ENCODE data around the gene SNX2. TPM values are rescaled to one million over a fixed set of nuclear protein-coding genes. Genes with fewer than 3 reads are reported as not detected.
"Not testable (repeated sequence)": the region's sequence is repeated elsewhere in the genome, so short reads cannot be mapped to it uniquely, and the experiment has no call there.

SNX2 gene
- total RNA-seq, 1 donor from 2014 or later: 72.7 TPM

DNA sequence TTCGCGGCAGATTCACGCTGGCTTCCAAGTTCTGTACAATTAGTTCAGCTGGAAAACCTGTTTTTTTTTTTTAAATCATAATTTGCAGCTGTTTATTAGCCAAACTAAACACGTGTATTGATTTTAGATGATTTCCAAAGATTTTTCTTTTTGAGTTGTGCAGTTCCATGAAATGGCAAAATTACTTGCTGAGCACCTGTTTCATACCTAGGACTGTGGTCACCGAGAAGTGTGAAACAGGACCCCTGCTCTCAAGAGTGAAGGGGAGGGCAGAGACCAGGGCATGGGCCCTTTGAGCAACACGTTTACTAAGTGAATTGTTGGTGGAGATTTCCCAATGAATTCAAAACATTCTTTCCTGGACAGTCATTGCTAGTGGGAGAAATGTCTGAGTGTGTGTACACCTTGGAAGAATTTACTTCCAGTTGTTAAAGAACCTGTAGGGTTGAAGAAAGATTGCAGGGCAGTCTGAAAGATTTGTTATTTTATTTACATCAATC is 71.2 kb downstream of the SNX2 start:
- H3K4me1 Mint-ChIP-seq: peaks cover 50% of the 10 kb centered on the region
- H3K27ac Mint-ChIP-seq (ENCODE audit: unreplicated experiment): peak overlapping the region; percentile 48
- H3K27me3 Mint-ChIP-seq (ENCODE audit: low read depth): peaks cover 6% of the 10 kb centered on the region
- no peak for DNase-seq (ENCODE audit: low read depth, low spot score)
- peak overlapping the region; percentile 89 for H3K4me3 Mint-ChIP-seq
- no peaks in the 10 kb centered on the region for H3K9me3 Mint-ChIP-seq
- TF ChIP-seq, protein P1, sequence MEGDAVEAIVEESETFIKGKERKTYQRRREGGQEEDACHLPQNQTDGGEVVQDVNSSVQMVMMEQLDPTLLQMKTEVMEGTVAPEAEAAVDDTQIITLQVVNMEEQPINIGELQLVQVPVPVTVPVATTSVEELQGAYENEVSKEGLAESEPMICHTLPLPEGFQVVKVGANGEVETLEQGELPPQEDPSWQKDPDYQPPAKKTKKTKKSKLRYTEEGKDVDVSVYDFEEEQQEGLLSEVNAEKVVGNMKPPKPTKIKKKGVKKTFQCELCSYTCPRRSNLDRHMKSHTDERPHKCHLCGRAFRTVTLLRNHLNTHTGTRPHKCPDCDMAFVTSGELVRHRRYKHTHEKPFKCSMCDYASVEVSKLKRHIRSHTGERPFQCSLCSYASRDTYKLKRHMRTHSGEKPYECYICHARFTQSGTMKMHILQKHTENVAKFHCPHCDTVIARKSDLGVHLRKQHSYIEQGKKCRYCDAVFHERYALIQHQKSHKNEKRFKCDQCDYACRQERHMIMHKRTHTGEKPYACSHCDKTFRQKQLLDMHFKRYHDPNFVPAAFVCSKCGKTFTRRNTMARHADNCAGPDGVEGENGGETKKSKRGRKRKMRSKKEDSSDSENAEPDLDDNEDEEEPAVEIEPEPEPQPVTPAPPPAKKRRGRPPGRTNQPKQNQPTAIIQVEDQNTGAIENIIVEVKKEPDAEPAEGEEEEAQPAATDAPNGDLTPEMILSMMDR (conservative IDR thresholded peaks at IDR 0.05): no peak
- H3K36me3 Mint-ChIP-seq (ENCODE audit: low read depth): peaks cover 3% of the 10 kb centered on the region

DNA sequence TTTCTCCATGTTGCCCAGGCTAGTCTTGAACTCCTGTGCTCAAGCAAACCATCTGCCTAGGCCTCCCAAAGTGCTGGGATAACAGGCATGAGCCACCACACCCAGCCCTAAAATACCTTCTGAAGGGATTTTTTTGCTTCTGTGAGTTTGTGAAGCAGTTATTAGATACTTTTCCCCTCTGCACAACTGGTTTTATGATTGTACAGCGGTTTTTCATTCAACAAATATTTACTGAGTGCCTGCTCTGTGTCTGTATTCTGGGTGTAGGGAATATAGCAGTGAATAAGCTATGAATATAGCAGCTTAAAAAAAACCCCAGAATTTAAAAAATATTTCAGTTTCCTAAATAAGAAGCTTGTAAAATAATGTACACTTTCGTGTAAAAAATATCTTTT is 72.8 kb downstream of the SNX2 start:
- no peaks in the 10 kb centered on the region for H3K9me3 Mint-ChIP-seq
- H3K27me3 Mint-ChIP-seq (ENCODE audit: low read depth): peaks cover 6% of the 10 kb centered on the region
- no peaks in the 10 kb centered on the region for H3K36me3 Mint-ChIP-seq (ENCODE audit: low read depth)
- DNase-seq (ENCODE audit: low read depth, low spot score): no peak
- TF ChIP-seq, protein P1 (conservative IDR thresholded peaks at IDR 0.05): no peak
- no peak overlapping the region for H3K27ac Mint-ChIP-seq (ENCODE audit: unreplicated experiment)
- peak overlapping the region; percentile 89 for H3K4me3 Mint-ChIP-seq
- peaks cover 52% of the 10 kb centered on the region for H3K4me1 Mint-ChIP-seq

DNA sequence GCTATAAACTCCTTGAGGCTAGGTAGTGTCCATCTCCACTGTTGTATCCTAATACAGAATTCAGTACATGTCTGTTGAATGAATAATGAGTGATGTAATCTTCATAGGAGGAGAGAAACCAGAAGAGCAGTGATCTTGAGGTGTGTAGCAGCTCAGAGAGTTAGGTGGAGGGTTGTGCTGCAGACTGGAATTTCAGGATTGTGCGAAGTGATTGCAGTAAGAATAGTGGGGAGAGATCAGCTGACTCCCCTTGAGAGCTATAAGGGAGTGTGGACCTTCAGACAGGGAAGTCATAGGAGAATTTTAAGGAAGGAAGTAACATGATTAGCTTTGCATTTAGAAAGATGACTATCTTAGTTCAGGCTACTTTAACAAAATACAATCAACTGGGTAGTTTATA is 74.9 kb downstream of the SNX2 start:
- H3K4me3 Mint-ChIP-seq: no peak overlapping the region
- H3K36me3 Mint-ChIP-seq (ENCODE audit: low read depth): no peaks in the 10 kb centered on the region
- H3K27ac Mint-ChIP-seq (ENCODE audit: unreplicated experiment): peak overlapping the region; percentile 1
- TF ChIP-seq, protein P1 (conservative IDR thresholded peaks at IDR 0.05): no peak
- H3K27me3 Mint-ChIP-seq (ENCODE audit: low read depth): peaks cover 1% of the 10 kb centered on the region
- H3K4me1 Mint-ChIP-seq: peaks cover 45% of the 10 kb centered on the region
- no peak for DNase-seq (ENCODE audit: low read depth, low spot score)
- H3K9me3 Mint-ChIP-seq: no peaks in the 10 kb centered on the region

DNA sequence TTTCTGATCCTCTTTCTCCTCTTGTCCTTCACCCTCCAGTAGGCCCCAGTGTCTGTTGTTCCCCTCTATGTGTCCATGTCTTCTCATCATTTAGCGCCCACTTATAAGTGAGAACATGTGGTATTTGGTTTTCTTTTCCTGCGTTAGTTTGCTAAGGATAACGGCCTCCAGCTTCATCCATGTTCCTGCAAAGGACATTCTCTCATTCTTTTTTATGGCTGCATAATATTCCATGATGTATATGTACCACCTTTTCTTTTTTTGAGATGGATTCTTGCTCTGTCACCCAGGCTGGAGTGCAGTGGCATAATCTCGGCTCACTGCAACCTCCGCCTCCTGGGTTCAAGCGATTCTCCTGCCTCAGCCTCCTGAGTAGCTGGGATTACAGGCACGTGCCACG is 82.7 kb downstream of the SNX2 start:
- peaks cover 11% of the 10 kb centered on the region for H3K36me3 Mint-ChIP-seq (ENCODE audit: low read depth)
- not testable (repeated sequence) for H3K4me1 Mint-ChIP-seq; H3K9me3 Mint-ChIP-seq; H3K27ac Mint-ChIP-seq (ENCODE audit: unreplicated experiment); H3K4me3 Mint-ChIP-seq; H3K27me3 Mint-ChIP-seq (ENCODE audit: low read depth); DNase-seq (ENCODE audit: low read depth, low spot score)

DNA sequence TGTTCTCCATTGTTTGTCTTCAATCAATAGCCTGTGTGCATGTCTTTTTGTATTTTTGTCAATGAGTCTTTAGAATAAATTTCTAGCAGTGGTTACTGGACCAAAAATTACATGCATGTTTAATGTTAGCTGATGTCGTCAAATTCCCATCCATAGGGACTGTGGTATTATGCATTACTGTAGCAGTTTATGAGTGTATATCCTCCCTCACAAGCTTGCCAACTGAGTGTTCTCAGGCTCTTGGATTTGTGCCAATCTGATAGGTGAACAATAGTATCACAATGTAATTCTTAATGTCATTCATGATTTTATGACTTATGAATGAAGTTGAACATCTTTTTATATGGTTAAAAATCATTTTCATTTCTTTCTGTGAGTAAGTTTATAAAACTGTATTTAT is 83.6 kb downstream of the SNX2 start:
- TF ChIP-seq, protein P1 (conservative IDR thresholded peaks at IDR 0.05): no peak
- Mint-ChIP-seq H3K9me3 (peaks cover 5% of the 10 kb centered on the region), H3K27me3 (ENCODE audit: low read depth) (no peaks in the 10 kb centered on the region)

DNA sequence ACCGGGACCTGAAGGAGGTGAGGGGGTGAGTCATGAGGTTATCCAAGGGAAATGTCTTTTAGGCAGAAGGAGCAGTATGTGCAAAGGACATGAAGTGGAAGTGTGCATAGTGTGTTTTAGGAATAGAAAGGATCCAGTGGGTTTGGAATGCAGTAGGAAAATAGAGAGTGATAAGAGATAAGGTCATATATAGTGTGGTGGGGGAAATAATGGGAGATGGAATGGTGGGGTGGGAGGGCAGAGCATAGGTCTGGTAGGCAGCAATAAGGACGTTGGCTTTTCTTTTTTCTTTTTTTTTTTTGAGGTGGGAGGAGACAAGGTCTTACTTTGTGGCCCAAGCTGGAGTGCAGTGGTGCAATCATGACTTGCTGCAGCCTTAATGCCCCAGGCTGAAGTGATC is 88.4 kb downstream of the SNX2 start:
- H3K27me3 Mint-ChIP-seq (ENCODE audit: low read depth): no peaks in the 10 kb centered on the region
- peak overlapping the region; percentile 52 for H3K27ac Mint-ChIP-seq (ENCODE audit: unreplicated experiment)
- peaks cover 3% of the 10 kb centered on the region for H3K9me3 Mint-ChIP-seq

More for the DNA sequence above, 83.6 kb downstream of the SNX2 start:
- H3K4me1 Mint-ChIP-seq: peaks cover 7% of the 10 kb centered on the region
- H3K4me3 Mint-ChIP-seq: no peak overlapping the region
- peaks cover 14% of the 10 kb centered on the region for H3K36me3 Mint-ChIP-seq (ENCODE audit: low read depth)
- no peak for DNase-seq (ENCODE audit: low read depth, low spot score)
- no peak overlapping the region for H3K27ac Mint-ChIP-seq (ENCODE audit: unreplicated experiment)

More for the DNA sequence above, 88.4 kb downstream of the SNX2 start:
- no peak overlapping the region for H3K4me3 Mint-ChIP-seq
- DNase-seq (ENCODE audit: low read depth, low spot score): no peak
- H3K36me3 Mint-ChIP-seq (ENCODE audit: low read depth): peaks cover 11% of the 10 kb centered on the region
- peaks cover 7% of the 10 kb centered on the region for H3K4me1 Mint-ChIP-seq
- TF ChIP-seq, protein P1 (conservative IDR thresholded peaks at IDR 0.05): no peak

All from neural crest cell (in vitro differentiated cells).